Left colon (tissue), 2 donors: ENCODE measurements around the gene NUDCD3. TPM values are rescaled to one million over a fixed set of nuclear protein-coding genes. Genes with fewer than 3 reads are reported as not detected.
"Not testable (repeated sequence)": the region's sequence is repeated elsewhere in the genome, so short reads cannot be mapped to it uniquely, and the experiment has no call there.

Experiments used
- ATAC-seq: fragments of 200-7000 bp; cut with Tn5 transposase; one replicate; pipeline ENCODE4 v1.9.1; 2020; ENCODE audit warnings: mild to moderate bottlenecking, moderate library complexity
- DNase-seq, 2 donors: peaks; one replicate each; pipeline ENCODE4 v3.0.0-alpha.2; 2020
- intact Hi-C, 2 donors: fragments of 100-400 bp; cut with DNase I in 1 of 2; cut with micrococcal nuclease in 1 of 2; formaldehyde crosslinking; loops; one replicate each; pipeline versions ENCODE4 v1.11.2 to v1.14.0; 2022; cut with DNase I, micrococcal nuclease
- total RNA-seq, 2 donors: library from RNA; stranded (reverse); fragmentation: NEBNext Ultra II Directional; extraction: Animal tissue kit (Norgen Biotek cat#: 25700); gene quantifications; one replicate each; pipeline ENCODE4 v1.2.1, GENCODE V29; 2021
- donor health status: DM: no; HTN: no; CAD: no.
- donor health status: DM: yes; HTN: yes; CAD: no.

The NUDCD3 gene
- total RNA-seq, 2 donors from 2014 or later, result 66.3 to 72.4 TPM

DNA sequence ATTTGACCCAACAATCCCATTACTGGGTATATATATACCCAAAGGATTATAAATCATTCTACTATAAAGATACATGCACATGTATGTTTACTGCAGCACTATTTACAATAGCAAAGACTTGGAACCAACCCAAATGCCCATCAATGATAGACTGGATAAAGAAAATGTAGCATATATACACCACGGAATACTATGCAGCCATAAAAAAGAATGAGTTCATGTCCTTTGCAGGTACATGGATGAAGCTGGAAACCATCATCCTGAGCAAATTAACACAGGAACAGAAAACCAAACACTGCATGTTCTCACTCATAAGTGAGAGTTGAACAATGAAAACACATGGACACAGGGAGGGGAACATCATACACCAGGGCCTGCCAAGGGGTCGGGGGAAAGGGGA lies 65.7 kb downstream of the NUDCD3 start:
- DNase-seq, ATAC-seq, intact Hi-C loops: not testable (repeated sequence)

DNA sequence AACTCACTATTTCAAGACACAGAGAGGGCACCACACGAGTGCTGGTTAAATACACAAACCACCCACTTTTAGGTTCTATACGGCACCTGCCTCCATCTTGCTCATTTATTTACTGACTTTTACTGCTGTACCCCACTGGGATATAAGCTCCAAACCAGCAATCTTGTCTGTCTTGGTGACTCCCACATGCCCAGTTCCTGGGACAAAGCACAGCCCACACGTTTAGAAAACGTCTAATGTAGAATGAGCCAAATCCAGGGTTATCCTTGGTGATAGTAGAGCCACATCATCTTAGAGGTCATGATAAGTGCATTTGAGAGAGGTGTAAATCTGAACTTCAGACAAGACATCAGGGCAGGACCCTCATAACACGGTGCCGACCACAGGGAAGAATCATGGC lies 73.5 kb downstream of the NUDCD3 start:
- DNase-seq (no peak), ATAC-seq (no peak)
- intact Hi-C loops, result no loop called here

DNA sequence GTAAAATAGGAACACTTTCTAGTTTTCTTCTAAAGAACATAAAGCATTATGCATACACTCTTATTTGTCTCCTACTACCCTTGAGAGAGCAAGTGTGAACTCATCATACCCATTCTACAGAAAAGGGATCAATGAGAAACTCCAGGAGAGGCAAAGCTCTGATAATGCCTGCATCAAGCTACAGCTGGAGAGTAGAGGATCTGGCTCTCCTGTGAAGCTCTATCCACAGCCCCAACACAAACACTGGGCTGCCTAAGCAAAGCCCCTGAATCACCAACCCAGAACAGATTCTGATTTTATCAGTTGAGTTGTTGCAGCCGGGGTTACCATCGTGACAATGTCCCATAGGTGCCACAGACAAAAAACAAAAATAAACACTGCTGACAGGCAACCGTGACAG lies 74.9 kb downstream of the NUDCD3 start:
- DNase-seq, result no peak
- intact Hi-C loops, result no loop called here
- ATAC-seq, result no peak

DNA sequence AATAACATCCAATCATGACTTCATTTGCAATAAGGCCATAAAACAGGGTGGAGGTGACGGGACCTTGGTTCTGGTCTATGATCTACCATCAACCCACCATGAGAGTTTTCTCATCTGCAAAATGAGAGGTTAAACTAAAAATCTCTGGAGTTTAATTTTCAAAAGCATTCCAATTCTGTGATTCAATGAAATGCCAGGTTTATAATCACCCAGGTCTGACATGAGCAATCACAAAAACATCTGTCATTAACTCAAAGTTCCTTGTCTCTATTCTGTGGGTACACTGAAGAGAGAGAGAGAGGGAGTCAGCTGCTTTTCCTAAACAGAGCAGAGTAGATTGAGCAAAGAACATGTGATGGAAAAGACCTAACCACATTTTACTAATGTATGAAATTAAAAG lies 75.4 kb downstream of the NUDCD3 start:
- DNase-seq, result no peak
- ATAC-seq, result peak; percentile 46
- intact Hi-C loops, result no loop called here

DNA sequence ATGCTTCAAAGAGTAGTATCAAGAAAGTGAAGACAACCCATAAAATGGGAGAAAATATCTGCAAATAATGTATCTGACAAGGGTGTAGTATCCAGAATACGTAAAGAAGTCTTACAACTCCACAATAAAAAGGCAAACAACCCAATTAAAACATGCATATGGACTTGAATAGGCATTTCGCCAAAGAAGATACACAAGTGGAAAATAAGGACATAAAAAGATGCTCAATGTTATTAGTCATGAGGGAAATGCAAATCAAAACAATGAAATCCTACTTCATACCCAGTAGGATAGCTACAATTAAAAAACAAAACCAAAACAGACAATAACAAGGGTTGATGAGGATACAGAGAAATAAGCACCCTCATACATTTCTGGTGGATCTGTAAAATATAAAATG lies 79.2 kb downstream of the NUDCD3 start:
- DNase-seq (no peak), ATAC-seq (no peak)
- intact Hi-C loops, result no loop called here

DNA sequence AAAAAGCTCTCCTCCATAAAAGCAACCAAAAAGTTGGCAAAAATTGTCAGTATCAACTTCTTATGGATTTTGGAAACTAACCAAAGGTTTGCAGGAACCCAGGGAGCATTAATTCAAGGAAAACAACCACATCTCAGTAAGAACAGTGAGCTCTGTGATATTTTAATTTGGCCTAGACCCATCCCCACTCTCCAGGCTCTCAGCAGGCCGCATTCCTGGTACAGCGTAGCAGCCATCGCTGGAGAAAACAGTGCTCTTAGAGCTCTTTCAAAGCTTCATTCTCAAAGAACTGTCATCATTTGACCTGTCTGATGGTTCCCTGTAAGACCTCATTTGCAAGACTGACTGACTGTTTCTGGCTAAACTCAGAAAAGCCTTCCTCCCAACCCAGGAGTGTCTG lies 81.9 kb downstream of the NUDCD3 start:
- intact Hi-C loops, result no loop called here
- no peak for DNase-seq

DNA sequence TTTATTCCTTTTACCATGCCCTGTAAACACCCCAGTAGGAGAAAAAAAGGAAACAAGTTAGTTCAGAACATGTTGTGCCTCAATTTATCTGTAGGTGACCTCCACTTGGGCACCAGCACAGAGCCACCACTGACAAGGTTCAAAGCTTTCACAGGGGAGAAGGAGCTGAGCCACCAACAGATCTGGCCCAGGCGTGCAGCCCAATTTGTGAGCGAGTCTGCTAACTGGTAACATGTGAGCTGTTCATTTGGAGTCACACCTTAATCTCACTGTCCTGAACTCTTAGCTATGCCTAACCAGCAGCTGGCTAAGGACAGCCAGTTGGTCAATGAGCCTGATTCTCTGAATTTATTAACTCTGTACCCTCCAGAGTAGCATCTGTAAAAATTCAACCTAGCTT lies 86.7 kb downstream of the NUDCD3 start:
- intact Hi-C loops, result no loop called here
- ATAC-seq, result no peak
- DNase-seq, result no peak

More for the DNA sequence above, 81.9 kb downstream of the NUDCD3 start:
- ATAC-seq, result no peak

DNA sequence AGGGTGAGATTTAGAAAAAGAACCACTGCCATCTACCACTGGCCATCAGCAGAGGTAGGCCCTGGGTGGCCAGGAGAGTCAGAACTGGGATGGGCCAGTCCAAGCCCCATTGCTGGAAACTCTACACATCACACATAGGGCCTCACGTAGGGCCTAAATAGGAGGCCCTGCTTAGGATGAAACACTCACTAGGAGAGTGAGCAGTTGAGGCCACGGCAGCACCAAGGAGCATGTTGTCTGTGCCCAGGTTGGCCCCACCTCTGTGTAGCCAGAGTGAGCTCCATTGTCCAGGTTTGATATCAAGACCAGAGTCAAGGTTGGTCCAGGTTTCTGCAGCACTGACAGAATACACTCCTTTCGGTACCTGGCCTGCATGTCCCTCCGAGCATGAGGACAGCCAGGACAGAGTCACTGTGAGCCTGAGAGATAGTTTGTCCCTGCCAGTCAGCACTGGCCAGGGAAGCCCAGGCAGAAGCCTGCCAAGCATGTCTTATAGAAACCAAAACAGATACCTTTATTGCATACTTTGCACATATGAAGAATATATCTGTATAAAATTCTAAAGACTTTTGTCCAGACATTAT lies 87.2 kb downstream of the NUDCD3 start:
- intact Hi-C loops, result no loop called here
- ATAC-seq (no peak), DNase-seq (no peak)

DNA sequence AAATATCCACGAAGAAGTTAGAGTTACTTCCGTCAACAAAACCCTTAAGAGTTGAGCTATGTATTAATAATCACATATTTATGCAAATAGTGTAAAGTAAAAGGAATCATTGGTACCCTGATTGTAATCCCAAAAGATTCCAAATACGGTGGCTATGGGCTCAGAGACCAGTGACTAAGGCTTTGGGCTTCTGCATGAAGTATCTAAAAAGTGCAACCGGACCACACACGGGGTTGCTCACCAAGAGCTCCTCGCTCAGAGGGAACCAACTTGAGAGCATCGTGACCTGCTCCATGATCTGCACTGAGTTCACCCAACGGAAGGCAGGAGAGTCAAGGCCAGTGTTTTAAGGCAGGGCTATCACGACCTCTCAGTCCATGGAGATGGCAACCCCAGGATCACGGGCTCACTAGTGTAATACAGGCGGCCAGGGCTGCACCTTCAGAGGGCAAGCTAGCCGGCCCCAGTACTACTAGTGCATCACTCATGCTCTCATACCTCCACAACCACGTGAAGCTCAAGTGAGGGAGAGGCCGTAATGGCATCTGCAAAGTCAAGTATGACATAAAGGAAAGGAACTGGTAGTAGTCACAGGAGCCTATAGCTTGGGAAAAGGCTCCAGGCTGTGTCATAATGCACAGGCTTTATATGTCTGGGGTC lies 87.9 kb downstream of the NUDCD3 start:
- ATAC-seq, result no peak
- no peak for DNase-seq
- intact Hi-C loops, result no loop called here

DNA sequence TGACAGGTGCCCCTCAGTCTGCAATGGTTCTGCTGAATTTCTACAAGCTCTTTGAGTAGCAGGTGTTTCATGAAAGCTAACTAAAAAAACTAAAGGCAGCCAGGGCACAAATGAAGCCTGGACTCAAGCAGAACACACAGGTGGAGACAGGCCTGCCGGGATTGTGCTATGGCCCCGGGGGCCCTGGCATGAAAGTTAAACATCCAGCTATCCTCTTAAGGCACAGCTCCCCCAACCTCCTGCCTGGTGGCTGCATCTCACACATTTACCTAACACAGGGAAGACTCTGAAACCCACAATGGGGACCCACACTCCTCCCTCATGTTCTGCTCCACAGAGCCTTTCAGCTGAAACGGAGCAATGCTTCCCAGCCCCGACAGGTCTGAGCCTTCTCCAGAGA lies 88.8 kb downstream of the NUDCD3 start:
- intact Hi-C loops, result no loop called here
- DNase-seq (no peak), ATAC-seq (no peak)

DNA sequence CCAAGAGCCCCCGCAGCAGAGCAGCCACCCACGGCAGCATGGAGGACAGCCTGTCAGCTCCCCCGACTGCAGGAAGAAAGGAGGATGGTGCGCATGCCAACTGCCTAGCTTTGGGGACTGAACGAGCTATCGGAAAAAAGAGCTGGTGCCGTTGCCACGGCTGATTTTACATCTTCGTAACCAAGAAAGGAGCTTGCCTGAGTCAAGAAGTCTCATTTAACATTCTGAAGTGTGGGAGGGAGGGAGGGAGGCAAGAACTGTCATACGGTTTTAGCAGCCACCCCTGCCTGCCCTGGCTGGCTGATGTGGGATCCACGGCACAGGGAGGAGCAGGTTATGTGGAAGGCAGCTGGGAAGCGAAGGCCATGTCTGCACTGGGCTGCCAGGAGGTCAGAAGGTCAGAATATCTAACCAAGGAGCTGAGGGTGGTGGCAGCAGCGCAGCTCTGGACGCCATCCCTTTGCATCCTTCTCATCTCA lies 90.4 kb downstream of the NUDCD3 start:
- intact Hi-C loops, result no loop called here
- no peak for DNase-seq
- ATAC-seq, result no peak

DNA sequence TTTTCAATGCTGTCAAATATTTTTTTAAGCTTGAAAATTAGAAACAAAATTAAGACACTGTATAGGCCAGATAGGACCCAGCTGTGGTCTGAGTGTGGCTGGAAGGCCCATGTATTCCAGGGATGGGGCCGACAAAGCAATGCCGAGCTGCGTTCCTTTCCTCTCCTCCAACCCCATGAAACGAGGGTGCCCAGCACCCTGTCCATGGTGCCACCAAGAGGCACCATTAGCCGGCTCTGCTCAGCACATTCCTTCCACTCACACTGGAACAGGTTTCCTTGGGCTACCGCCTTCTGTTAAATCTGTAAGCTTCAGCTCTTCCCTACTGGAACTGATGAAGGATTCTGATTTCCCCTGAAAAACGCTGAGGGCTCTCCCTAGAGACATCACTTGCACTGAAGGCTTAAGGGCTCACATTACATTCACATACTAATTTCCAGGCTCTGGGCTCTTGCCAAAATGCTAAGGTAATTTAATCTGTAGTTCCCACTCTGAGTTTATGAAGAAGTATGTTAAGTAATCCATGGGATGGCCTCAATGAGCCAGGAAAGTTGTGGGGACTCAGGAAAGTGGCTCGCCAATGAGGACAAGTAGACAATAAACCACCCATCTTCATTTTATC lies 91.4 kb downstream of the NUDCD3 start:
- no peak for ATAC-seq
- intact Hi-C loops, result no loop called here
- no peak for DNase-seq

DNA sequence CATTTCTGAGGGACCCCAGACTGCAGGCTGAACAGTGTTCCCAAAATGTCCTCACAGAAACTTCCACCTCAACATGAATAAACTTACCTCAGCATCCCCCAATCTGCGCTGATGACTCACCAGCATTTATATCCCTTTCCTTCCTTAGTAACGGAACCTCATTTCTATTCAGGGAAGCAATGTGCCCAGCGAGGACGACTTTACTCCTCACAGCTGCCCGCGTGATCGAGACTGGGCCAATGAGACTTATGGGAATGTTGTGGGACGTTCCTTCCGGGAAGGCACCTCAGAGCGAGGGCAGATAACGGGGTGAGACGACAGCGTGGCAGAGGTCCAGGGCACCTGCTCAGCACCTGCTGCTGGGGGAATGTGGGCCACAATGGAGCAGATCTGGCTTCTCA lies 91.9 kb downstream of the NUDCD3 start:
- no peak for DNase-seq
- no peak for ATAC-seq
- intact Hi-C loops, result no loop called here

DNA sequence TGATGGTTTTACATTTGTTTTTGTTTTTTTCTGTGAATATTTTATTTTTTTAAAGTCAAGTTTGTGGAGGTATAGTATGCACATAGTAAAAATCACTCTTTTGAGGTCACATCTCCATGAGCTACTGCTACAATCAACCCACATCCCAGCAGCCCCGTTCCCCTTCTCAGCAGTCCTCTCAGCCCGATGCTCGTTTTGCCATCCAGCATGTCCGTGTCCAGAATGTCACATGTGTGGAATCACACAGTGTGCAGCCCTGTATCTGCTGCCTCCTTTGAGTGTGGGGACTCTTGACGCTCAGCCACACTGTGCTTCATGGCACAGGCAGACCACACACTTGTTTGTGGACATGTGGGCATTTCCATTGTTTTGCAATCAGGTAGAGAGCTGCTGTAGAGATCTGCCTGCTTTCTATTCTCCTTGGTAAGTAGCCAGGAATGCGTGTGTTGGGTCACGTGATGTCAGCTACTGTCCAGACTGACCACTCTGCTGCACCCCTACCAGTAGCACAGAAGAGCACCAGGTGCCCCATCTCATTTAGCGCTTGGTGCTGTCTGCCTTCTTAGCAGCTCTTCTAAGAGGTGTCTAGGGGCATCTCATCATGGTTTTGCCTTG lies 93.4 kb downstream of the NUDCD3 start:
- DNase-seq (peak in 1 of 2 donors; percentile 9), ATAC-seq (no peak)
- intact Hi-C loops, result no loop called here

DNA sequence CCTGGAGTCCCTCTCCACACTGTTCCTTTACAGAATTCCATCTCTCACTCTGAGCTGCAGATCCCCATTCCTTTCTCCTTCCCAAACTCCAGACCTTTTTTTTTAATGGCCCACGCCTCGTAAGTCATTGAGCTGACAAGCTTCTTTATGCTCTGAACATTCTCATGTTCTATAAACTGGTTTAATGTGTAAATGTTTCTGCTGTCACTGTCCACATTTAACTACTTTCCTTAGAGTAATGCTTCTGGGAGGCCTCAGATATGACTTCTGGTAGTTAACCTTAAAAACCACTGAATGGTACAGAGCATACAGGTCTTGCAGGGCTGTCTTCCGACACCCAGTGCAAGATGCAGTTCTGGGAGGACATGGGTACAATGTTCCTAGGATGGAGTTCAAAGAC lies 94.0 kb downstream of the NUDCD3 start:
- intact Hi-C loops, result no loop called here
- DNase-seq (no peak), ATAC-seq (no peak)

DNA sequence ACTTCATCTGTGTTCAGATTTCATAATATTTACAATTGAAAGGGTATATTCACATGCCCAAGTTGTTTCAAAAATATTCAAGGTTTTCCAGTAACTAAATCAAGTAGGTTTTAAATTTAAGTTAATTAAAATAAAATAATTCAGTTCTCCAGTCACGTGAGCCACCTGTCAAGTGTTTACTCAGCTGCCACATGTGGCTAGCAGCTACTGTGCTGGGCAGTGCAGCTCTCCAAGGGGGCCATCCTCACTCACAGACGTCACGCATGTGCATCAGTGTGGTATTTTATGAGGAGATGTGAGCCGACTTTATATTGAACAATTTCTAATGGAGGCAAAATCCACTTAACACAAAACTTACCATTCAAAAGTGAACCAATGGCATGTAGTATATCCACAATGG lies 95.4 kb downstream of the NUDCD3 start:
- intact Hi-C loops, result no loop called here
- DNase-seq (peak in 1 of 2 donors; percentile 14), ATAC-seq (no peak)

DNA sequence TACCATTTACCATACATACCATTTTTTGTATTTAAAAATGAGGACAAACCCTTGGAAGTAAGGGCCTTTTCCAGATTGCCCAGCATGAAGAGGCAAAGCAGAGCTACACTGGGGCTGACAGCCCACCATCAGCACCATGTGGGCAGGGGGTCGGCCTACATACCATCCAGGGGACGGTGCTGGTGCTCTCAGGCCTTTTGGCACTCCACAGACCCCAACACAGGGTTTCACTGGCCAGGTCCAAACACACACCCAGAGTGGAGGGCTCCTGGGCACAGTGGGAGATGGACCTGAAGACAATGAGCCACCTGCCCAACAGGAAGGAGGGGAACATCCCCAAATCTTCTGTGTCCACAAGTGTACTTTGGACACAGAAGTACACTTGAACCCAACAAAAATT lies 95.8 kb downstream of the NUDCD3 start:
- intact Hi-C loops, result no loop called here
- ATAC-seq, result no peak
- DNase-seq, result no peak

DNA sequence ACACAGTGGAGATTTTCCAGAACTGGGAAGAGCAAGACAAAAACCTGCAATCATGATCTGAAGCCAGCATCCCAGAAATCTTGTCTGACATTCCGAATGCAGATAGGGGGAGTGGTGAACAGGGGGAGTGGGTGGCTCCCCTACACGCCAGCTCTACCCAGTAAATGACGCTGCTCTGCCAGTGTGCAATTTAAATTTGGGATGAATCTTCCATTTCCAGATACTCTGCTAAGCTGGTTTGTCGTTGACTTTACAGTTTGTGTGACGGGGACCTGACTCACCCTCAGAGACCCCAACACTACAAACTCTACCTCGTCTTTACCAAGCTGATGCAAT lies 96.4 kb downstream of the NUDCD3 start:
- intact Hi-C loops, result no loop called here
- DNase-seq, result no peak
- no peak for ATAC-seq

DNA sequence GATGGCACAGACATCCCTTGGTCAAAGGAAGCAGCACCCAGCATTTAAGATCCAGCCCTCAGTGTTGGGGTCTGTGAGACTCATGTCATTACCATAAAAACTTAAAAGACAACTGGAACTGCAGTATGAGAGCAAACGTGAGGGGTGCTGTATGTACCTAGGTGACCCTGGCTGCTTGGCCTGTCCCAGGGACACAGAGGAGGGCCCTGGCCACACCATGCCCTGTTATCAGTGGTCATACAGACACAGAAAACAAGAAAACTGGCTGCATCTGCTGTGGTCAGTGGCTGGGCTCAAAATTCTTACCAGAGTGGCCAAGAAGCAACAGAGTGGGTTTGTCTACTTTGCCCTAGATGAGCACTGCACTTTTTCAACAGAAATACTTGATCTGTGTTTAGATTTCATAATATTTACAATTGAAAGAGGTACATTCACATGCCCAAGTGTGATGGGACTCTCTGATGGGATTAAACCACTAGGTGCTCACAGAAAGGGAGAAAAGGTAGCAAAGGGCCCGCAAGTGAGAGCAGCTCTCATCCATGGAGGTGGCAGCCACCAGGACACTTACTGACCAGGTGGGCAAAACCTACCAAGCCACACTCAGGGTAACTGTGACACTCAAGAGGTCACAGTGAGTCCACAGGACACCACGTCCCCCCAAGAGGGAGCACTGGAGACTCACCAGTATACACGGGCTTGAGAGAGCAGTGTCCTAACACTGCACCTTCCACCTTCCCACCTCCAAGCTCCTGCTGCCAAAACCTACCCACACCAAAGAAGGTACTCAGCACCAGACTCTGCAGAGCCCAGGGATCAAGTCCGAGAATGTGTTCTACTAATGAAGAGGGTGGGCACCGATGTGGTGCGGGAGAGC lies 97.0 kb downstream of the NUDCD3 start:
- intact Hi-C loops, result no loop called here

More for the DNA sequence above, 97.0 kb downstream of the NUDCD3 start:
- DNase-seq (peak in 1 of 2 donors; percentile 10), ATAC-seq (no peak)
